ENCODE data around the gene ZMAT5.

Gene ZMAT5

GRCh38 chr22:29751669-29752068, 15.1 kb downstream of the ZMAT5 start:
- DNase-seq: no peak

- no peak for DNase-seq
Measured at GRCh38 chr22:29750559-29751538, 16.0 kb downstream of the ZMAT5 start.

- DNase-seq: no peak
Measured at GRCh38 chr22:29750029-29750428, 16.8 kb downstream of the ZMAT5 start.

- no peak for DNase-seq
Measured at GRCh38 chr22:29748248-29748893, 18.4 kb downstream of the ZMAT5 start.

GRCh38 chr22:29747832-29748231, 19.0 kb downstream of the ZMAT5 start:
- no peak for DNase-seq

- DNase-seq: no peak
Measured at GRCh38 chr22:29744902-29745301, 21.9 kb downstream of the ZMAT5 start.

GRCh38 chr22:29742326-29742725, 24.5 kb downstream of the ZMAT5 start:
- no peak for DNase-seq

- no peak for DNase-seq
Measured at GRCh38 chr22:29741926-29742325, 24.9 kb downstream of the ZMAT5 start.

GRCh38 chr22:29740216-29740615, 26.6 kb downstream of the ZMAT5 start:
- DNase-seq: no peak

GRCh38 chr22:29739346-29739875, 27.4 kb downstream of the ZMAT5 start:
- no peak for DNase-seq

- no peak for DNase-seq
Measured at GRCh38 chr22:29738118-29738815, 28.5 kb downstream of the ZMAT5 start.

GRCh38 chr22:29737251-29738117, 29.3 kb downstream of the ZMAT5 start:
- no peak for DNase-seq

GRCh38 chr22:29735416-29735815, 31.4 kb downstream of the ZMAT5 start:
- no peak for DNase-seq

- DNase-seq: no peak
Measured at GRCh38 chr22:29734838-29735237, 32.0 kb downstream of the ZMAT5 start.

GRCh38 chr22:29734406-29734805, 32.4 kb downstream of the ZMAT5 start:
- no peak for DNase-seq

GRCh38 chr22:29733362-29734201, 33.2 kb downstream of the ZMAT5 start:
- no peak for DNase-seq

GRCh38 chr22:29732883-29733282, 33.9 kb downstream of the ZMAT5 start:
- no peak for DNase-seq

GRCh38 chr22:29731058-29731850, 35.6 kb downstream of the ZMAT5 start:
- no peak for DNase-seq

- no peak for DNase-seq
Measured at GRCh38 chr22:29729161-29729560, 37.6 kb downstream of the ZMAT5 start.

- no peak for DNase-seq
Measured at GRCh38 chr22:29727131-29727523, 39.7 kb downstream of the ZMAT5 start.
